Measurements from ENCODE around the gene ZPR1.

ZPR1 gene

GRCh38 chr11:116775975-116776374, 11.8 kb downstream of the ZPR1 start:
- TF ChIP-seq CTCF (IDR thresholded peaks at IDR 0.05): no peak

- no peak for TF ChIP-seq CTCF (IDR thresholded peaks at IDR 0.05)
Observed at GRCh38 chr11:116774661-116775060, 13.2 kb downstream of the ZPR1 start.

- no peak for TF ChIP-seq CTCF (IDR thresholded peaks at IDR 0.05)
Observed at GRCh38 chr11:116773203-116774097, 14.4 kb downstream of the ZPR1 start.

- no peak for TF ChIP-seq CTCF (IDR thresholded peaks at IDR 0.05)
Observed at GRCh38 chr11:116772443-116773202, 15.2 kb downstream of the ZPR1 start, which contains the start of gene BUD13. Gene BUD13, minus strand, starts transcription at chr11:116772987. Its CDS starts 23 bp downstream, at chr11:116772964.

GRCh38 chr11:116771935-116772334, 15.9 kb downstream of the ZPR1 start:
- TF ChIP-seq CTCF (IDR thresholded peaks at IDR 0.05): no peak

- TF ChIP-seq CTCF (IDR thresholded peaks at IDR 0.05): no peak
Observed at GRCh38 chr11:116762132-116762531, 25.7 kb downstream of the ZPR1 start.

- TF ChIP-seq CTCF (IDR thresholded peaks at IDR 0.05): no peak
Observed at GRCh38 chr11:116750070-116750718, 37.6 kb downstream of the ZPR1 start.

All from LNCAP (cell line).